ENCODE measurements around the gene TRPM2. TPM values are rescaled to one million over a fixed set of nuclear protein-coding genes. Genes with fewer than 3 reads are reported as not detected.

Gene TRPM2
- total RNA-seq (2014; rRNA removed; shearing (Covaris generic)) = 0.99 and 1.3 TPM in 2 replicates

GRCh38 chr21:44353191-44353970 is at the start of gene TRPM2:
Gene TRPM2 (plus strand): TSS chr21:44353621. CDS start chr21:44353701, 80 bp downstream.
- DNase-seq (ENCODE audit: low read depth) = no peak

- DNase-seq (ENCODE audit: low read depth) = no peak
Measured at GRCh38 chr21:44304011-44304616, 49.3 kb upstream of the TRPM2 start.

- DNase-seq (ENCODE audit: low read depth) = peak; percentile 31
Measured at GRCh38 chr21:44304877-44305293, 48.5 kb upstream of the TRPM2 start.

GRCh38 chr21:44305691-44306090 is 47.7 kb upstream of the TRPM2 start:
- DNase-seq (ENCODE audit: low read depth) = no peak

GRCh38 chr21:44306936-44307704 is 46.3 kb upstream of the TRPM2 start:
- no peak for DNase-seq (ENCODE audit: low read depth)

- no peak for DNase-seq (ENCODE audit: low read depth)
Measured at GRCh38 chr21:44310628-44311507, 42.6 kb upstream of the TRPM2 start.

GRCh38 chr21:44312089-44312488 is 41.3 kb upstream of the TRPM2 start:
- no peak for DNase-seq (ENCODE audit: low read depth)

GRCh38 chr21:44312716-44313115 is 40.7 kb upstream of the TRPM2 start:
- no peak for DNase-seq (ENCODE audit: low read depth)

- no peak for DNase-seq (ENCODE audit: low read depth)
Measured at GRCh38 chr21:44313451-44313850, 40.0 kb upstream of the TRPM2 start.

- DNase-seq (ENCODE audit: low read depth) = no peak
Measured at GRCh38 chr21:44314128-44314527, 39.3 kb upstream of the TRPM2 start.

- DNase-seq (ENCODE audit: low read depth) = no peak
Measured at GRCh38 chr21:44314561-44314960, 38.9 kb upstream of the TRPM2 start.

- DNase-seq (ENCODE audit: low read depth) = no peak
Measured at GRCh38 chr21:44315691-44316203, 37.7 kb upstream of the TRPM2 start.

- no peak for DNase-seq (ENCODE audit: low read depth)
Measured at GRCh38 chr21:44316277-44316900, 37.0 kb upstream of the TRPM2 start.

- no peak for DNase-seq (ENCODE audit: low read depth)
Measured at GRCh38 chr21:44317241-44317782, 36.1 kb upstream of the TRPM2 start.

- DNase-seq (ENCODE audit: low read depth) = no peak
Measured at GRCh38 chr21:44317871-44318270, 35.5 kb upstream of the TRPM2 start.

- no peak for DNase-seq (ENCODE audit: low read depth)
Measured at GRCh38 chr21:44318489-44319285, 34.7 kb upstream of the TRPM2 start.

- no peak for DNase-seq (ENCODE audit: low read depth)
Measured at GRCh38 chr21:44319407-44320065, 33.9 kb upstream of the TRPM2 start.

- DNase-seq (ENCODE audit: low read depth) = no peak
Measured at GRCh38 chr21:44320847-44321246, 32.6 kb upstream of the TRPM2 start.

GRCh38 chr21:44321846-44322450 is 31.5 kb upstream of the TRPM2 start:
- DNase-seq (ENCODE audit: low read depth) = no peak
